Islet of Langerhans (tissue), 1 donor: Measurements from ENCODE around the gene PLVAP.

Experiments
- FAIRE-seq: peaks from one replicate; lab custom pipeline; 2011; peaks lifted over from hg19 to GRCh38; lab: Jason Lieb, UNC

PLVAP gene

GRCh38 chr19:17357078-17357666, 20.0 kb downstream of the PLVAP start:
- no peak for FAIRE-seq

- no peak for FAIRE-seq
These were observed 23.8 kb downstream of the PLVAP start for GRCh38 chr19:17353386-17353785.

GRCh38 chr19:17352608-17353280, 24.4 kb downstream of the PLVAP start:
- no peak for FAIRE-seq

- FAIRE-seq, result no peak
These were observed 25.2 kb downstream of the PLVAP start for GRCh38 chr19:17351815-17352435.

- FAIRE-seq, result no peak
These were observed 28.4 kb downstream of the PLVAP start for GRCh38 chr19:17348700-17349099.

- FAIRE-seq, result no peak
These were observed 29.3 kb downstream of the PLVAP start for GRCh38 chr19:17347877-17348276.

- no peak for FAIRE-seq
These were observed 29.8 kb downstream of the PLVAP start for GRCh38 chr19:17347361-17347760.

- FAIRE-seq, result no peak
These were observed 31.0 kb downstream of the PLVAP start for GRCh38 chr19:17346109-17346671.

GRCh38 chr19:17341845-17342244, 35.3 kb downstream of the PLVAP start:
- FAIRE-seq, result no peak

GRCh38 chr19:17341386-17341785, 35.8 kb downstream of the PLVAP start:
- no peak for FAIRE-seq

GRCh38 chr19:17340871-17341357, 36.2 kb downstream of the PLVAP start:
- FAIRE-seq, result no peak

- FAIRE-seq, result no peak
These were observed 36.8 kb downstream of the PLVAP start for GRCh38 chr19:17340302-17340870.

- FAIRE-seq, result no peak
These were observed 37.9 kb downstream of the PLVAP start for GRCh38 chr19:17339088-17339741.

- FAIRE-seq, result no peak
These were observed 38.6 kb downstream of the PLVAP start for GRCh38 chr19:17338433-17339078.

GRCh38 chr19:17337675-17338432, 39.3 kb downstream of the PLVAP start:
- FAIRE-seq, result no peak

- peak; percentile 72 for FAIRE-seq
These were observed 40.1 kb downstream of the PLVAP start, which contains the start of gene GTPBP3 for GRCh38 chr19:17336872-17337674. Gene GTPBP3, plus strand, starts transcription at chr19:17337553. Its CDS starts 59 bp downstream, at chr19:17337612.

GRCh38 chr19:17335575-17335974, 41.6 kb downstream of the PLVAP start:
- FAIRE-seq, result no peak

- no peak for FAIRE-seq
These were observed 42.4 kb downstream of the PLVAP start, which contains the start of gene ANO8 for GRCh38 chr19:17334414-17335409. Gene ANO8, minus strand, starts transcription at chr19:17334855. Its CDS starts 185 bp downstream, at chr19:17334670.
